Activated naive CD8-positive, alpha-beta T cell treated with anti-CD3 and anti-CD28 coated beads, Interleukin-2, amount 10 ng/mL, durations not matched to agents 7 days and 5 days (primary cell): ENCODE results near the gene CCDC9B. TPM values are rescaled to one million over a fixed set of nuclear protein-coding genes. Genes with fewer than 3 reads are reported as not detected.
A peak's percentile ranks its signal among the peaks of the same experiment; 100 is the strongest.

ENCODE experiments used
- ATAC-seq: fragments of 150-1000 bp; cut with Tn5 transposase; one replicate; pipeline ENCODE4 v1.10.0; 2021; ENCODE audit warnings: low read depth, moderate library complexity
- POLR2A ChIA-PET: fragments of 350-600 bp; sonication (Branson Sonifier 250); formaldehyde crosslinking; loops from one replicate; lab custom pipeline; 2021; ENCODE audit warnings: antibody characterized with exemption; lab: Charles Lee
- DNase-seq: peaks from one replicate; pipeline ENCODE4 v3.0.0; 2021
- H3K27ac Mint-ChIP-seq: one replicate; pipeline ENCODE4 v1.8.0; 2022; ENCODE audit warnings: mild to moderate bottlenecking, mixed read lengths
- H3K27me3 Mint-ChIP-seq: one replicate; pipeline ENCODE4 v1.8.0; 2022; ENCODE audit warnings: mild to moderate bottlenecking, moderate library complexity, mixed read lengths
- H3K36me3 Mint-ChIP-seq: one replicate; pipeline ENCODE4 v1.8.0; 2021; ENCODE audit warnings: mild to moderate bottlenecking, mixed read lengths
- H3K4me1 Mint-ChIP-seq: one replicate; pipeline ENCODE4 v1.8.0; 2021; ENCODE audit warnings: mixed read lengths
- H3K4me3 Mint-ChIP-seq: one replicate; pipeline ENCODE4 v1.8.0; 2022; ENCODE audit warnings: mild to moderate bottlenecking, moderate library complexity, mixed read lengths
- H3K9me3 Mint-ChIP-seq: one replicate; pipeline ENCODE4 v1.8.0; 2021; ENCODE audit warnings: mixed read lengths
- total RNA-seq, 2 experiments: library from RNA; stranded (reverse); gene quantifications; one replicate each; pipeline ENCODE4 v1.2.3, GENCODE V29; 2021

The CCDC9B gene
- total RNA-seq, 2 experiments from 2014 or later = 2.3 to 2.6 TPM

DNA sequence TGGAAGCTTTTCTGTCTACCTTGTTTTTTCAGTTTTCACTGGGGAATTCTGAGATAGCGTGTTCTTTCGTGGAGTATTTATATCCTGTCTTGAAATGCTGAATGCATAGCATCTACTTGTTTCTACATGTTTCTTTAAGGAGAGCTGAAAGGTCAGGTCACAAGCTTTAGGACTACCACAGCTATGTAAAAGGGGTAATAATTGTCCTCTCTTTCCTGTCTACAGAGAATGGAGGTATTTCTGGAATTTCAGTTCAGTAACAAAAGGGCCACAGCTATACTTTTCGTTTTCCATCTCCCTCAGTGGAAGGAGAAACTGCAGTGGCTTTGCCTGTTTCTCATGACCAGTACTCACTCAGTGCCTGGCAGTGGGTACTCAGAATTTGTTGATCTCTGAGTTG is 12.6 kb downstream of the CCDC9B start:
- DNase-seq = no peak
- Mint-ChIP-seq H3K9me3 (no peaks in the 10 kb centered on the region), H3K36me3 (peaks cover 7% of the 10 kb centered on the region), H3K4me3 (no peak overlapping the region), H3K4me1 (peaks cover 24% of the 10 kb centered on the region), H3K27ac (no peak overlapping the region), H3K27me3 (peaks cover 4% of the 10 kb centered on the region)
- POLR2A ChIA-PET = interaction anchor here (1.1 kb wide), 1 partner anchor 78 kb away, joined by 3 read pairs; no protein-coding TSS in a partner anchor
- no peak for ATAC-seq

GRCh38 chr15:40327457-40327856 is 13.3 kb downstream of the CCDC9B start:
- DNase-seq (no peak), ATAC-seq (no peak)
- Mint-ChIP-seq H3K4me1 (peaks cover 24% of the 10 kb centered on the region), H3K4me3 (no peak overlapping the region), H3K27me3 (peaks cover 4% of the 10 kb centered on the region), H3K36me3 (peaks cover 7% of the 10 kb centered on the region), H3K9me3 (no peaks in the 10 kb centered on the region), H3K27ac (peak overlapping the region; percentile 7)
- POLR2A ChIA-PET = interaction anchor here (0.5 to 1.2 kb wide), 2 partner anchors 8 to 71 kb away, joined by 3 read pairs; no protein-coding TSS in a partner anchor

GRCh38 chr15:40325700-40326099 is 15.0 kb downstream of the CCDC9B start:
- no peaks in the 10 kb centered on the region for H3K9me3 Mint-ChIP-seq
- POLR2A ChIA-PET = interaction anchor here (0.7 to 2.2 kb wide), 4 partner anchors 11 to 118 kb away, joined by 3 to 10 read pairs (median 4); partner anchors contain the start of gene PLCB2
- H3K4me3 Mint-ChIP-seq = no peak overlapping the region
- peaks cover 33% of the 10 kb centered on the region for H3K4me1 Mint-ChIP-seq
- no peak for ATAC-seq
- no peak for DNase-seq
- H3K27me3 Mint-ChIP-seq = peaks cover 7% of the 10 kb centered on the region
- no peak overlapping the region for H3K27ac Mint-ChIP-seq
- H3K36me3 Mint-ChIP-seq = peaks cover 7% of the 10 kb centered on the region

DNA sequence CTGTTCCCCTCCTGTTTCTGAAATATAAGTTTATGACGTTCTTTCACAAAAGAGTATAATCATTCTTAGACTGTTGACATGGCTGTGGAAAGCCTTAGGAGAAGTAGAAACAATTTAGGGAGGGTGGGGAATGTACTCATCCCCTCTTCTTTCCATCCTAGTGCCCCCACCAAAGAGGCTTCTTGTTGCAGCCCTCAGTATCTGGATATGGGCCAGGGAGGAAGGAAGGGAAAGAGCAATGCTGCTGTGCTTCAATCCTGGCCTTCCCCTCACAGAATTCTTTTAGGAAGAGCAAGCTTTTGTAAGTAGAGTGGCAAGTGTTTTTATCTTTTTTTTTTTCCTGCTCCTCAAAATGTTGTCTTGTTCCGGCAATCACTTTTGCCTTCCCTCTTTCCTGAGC is 15.6 kb downstream of the CCDC9B start:
- DNase-seq (no peak), ATAC-seq (no peak)
- peaks cover 33% of the 10 kb centered on the region for H3K4me1 Mint-ChIP-seq
- peaks cover 7% of the 10 kb centered on the region for H3K36me3 Mint-ChIP-seq
- peak overlapping the region; percentile 74 for H3K4me3 Mint-ChIP-seq
- POLR2A ChIA-PET = interaction anchor here (0.6 to 2.2 kb wide), 5 partner anchors 9 to 118 kb away, joined by 3 to 10 read pairs (median 3); partner anchors contain the start of gene PLCB2
- no peak overlapping the region for H3K27ac Mint-ChIP-seq
- no peaks in the 10 kb centered on the region for H3K9me3 Mint-ChIP-seq
- peaks cover 7% of the 10 kb centered on the region for H3K27me3 Mint-ChIP-seq

DNA sequence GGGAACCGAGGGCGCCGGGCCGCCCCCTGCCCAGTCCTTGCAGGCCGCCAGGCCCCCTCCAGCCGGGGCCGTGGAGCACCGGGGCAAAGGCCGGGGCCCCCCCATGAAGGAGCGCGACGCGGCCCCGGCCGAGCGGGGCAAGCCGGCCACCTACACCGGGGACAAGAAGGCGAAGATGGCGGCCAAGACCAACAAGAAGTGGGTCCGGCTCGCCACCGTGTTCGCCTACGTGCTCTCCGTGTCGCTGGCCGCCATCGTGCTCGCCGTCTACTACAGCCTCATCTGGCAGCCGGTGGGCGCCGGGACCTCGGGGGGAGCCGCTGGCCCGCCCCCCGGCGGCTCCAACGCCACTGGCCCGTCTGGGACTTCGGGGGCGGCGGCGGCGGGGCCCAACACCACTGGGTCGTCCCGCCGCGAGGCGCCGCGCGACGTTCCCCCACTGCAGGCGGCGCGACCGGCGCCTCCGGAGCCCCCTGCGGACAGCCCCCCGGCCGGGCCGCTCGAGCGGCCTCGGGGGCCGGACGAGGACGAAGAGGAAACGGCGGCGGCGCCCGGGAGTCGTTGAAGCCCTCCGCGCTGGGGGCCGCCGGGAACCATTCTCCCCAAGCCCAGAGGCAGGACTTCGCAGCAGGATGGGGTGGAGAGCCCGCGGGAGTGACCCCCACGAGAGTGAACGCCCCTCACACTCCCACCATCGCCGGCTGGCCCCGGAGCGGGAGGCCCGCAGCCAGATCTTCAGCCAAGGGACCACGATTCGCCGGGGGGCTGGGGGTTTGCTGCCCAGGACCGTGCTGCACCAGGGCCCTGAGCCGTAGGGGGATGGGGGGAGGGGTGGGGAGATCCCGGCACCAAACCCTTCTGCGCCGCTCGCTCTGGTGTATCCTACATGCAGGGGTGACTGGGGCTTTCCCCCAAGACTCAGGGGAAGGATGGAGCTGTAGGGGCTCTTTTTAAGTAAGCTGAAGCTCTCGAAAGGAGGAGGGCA is 16.5 kb downstream of the CCDC9B start:
- Mint-ChIP-seq H3K36me3 (peaks cover 7% of the 10 kb centered on the region), H3K4me3 (peak overlapping the region; percentile 74), H3K4me1 (peaks cover 33% of the 10 kb centered on the region), H3K9me3 (no peaks in the 10 kb centered on the region), H3K27me3 (peaks cover 14% of the 10 kb centered on the region), H3K27ac (no peak overlapping the region)
- ATAC-seq = no peak
- no peak for DNase-seq
- POLR2A ChIA-PET = interaction anchor here (0.6 to 4.4 kb wide), 4 partner anchors 10 to 17 kb away, joined by 3 to 38 read pairs (median 8); partner anchors contain the start of gene PLCB2

DNA sequence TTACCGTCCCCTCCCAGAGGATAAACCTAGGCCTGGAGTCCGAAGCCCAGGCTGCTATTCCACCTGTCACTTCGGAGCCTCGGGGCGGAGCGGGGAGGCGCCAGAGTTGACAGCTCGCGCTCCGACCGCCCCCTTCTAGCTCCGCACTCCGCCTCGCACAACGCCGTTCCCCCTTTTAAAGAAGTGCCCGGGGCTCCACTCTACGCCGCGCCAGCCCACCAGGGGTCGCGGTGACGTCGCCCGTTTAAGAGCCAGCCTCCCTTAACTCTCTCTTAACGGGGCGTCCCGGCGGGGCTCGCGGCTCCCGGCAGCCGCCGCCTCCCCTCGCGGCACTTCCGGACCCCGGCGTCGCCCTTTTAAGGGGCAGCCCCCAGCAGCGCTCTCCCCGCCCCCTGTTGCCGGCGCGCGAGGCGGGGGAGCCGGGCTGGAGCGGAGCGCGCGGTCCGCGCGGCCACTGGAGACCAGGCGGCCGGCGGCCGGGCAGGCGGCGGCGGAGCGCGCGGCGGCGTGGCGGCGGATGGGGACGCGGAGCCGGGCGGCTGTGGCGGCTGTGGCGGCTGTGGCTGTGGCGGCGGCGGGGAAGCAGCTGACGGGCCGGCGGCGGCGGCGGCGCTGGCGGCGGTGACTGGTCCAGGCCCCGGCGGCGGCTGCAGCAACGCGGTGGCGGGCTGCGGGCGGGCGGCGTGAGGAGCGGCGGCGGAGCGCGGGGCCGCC is 17.3 kb downstream of the CCDC9B start, which contains the start of gene INAFM2:
Gene INAFM2, plus strand, starts transcription at position 454 of the 714 bp plus-strand sequence. CDS start 364 bp downstream, outside the sequence.
- Mint-ChIP-seq H3K27ac (no peak within 1 kb of the TSS), H3K4me3 (peak within 1 kb of the TSS; percentile 81), H3K36me3 (peaks cover 7% of the 10 kb centered on the region)

DNA sequence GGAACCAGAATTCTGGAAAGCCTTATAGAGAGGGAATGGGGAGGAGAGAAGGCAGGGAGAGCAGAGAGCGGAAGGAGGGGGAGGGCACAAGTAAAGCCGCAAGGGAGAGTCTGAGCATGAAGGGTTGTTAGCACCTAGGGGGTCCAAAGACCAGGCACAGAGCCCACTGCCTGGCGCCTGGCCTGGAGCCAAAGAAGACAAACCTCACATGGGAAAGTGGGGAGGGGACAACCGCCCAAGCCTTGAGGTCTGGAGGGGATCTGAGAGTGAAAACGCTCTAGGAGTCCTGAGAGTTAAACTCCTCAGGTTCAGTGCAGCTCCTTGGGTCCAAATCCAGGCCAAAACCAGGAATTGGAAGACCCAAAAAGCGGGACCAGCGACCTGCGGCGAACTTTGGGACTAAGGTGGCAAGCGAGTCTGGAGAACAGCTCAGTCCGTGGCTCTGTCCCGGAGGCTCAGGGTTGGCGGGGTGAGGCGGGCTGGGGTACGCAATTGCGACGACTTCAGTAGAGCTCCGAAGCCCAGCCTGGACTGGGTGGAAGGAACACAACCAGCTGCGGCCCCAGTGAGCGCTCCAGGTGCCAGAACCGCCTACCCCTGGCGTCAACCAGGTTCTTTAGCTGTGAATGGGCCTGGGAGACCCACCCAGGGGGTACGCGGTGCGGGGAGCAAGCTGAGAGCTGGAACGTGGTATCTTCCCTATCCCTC is 18.1 kb downstream of the CCDC9B start:
- Mint-ChIP-seq H3K27me3 (peaks cover 20% of the 10 kb centered on the region), H3K4me3 (peak overlapping the region; percentile 81), H3K9me3 (no peaks in the 10 kb centered on the region), H3K4me1 (peaks cover 29% of the 10 kb centered on the region), H3K27ac (no peak overlapping the region), H3K36me3 (peaks cover 7% of the 10 kb centered on the region)
- no peak for ATAC-seq
- POLR2A ChIA-PET = interaction anchor here (0.5 to 4.4 kb wide), 9 partner anchors 11 to 511 kb away, joined by 3 to 38 read pairs (median 3); partner anchors contain the start of genes BAHD1 and PLCB2
- no peak for DNase-seq

More for the DNA sequence above, 17.3 kb downstream of the CCDC9B start, which contains the start of gene INAFM2:
- peaks cover 29% of the 10 kb centered on the region for H3K4me1 Mint-ChIP-seq
- no peaks in the 10 kb centered on the region for H3K9me3 Mint-ChIP-seq
- peaks cover 15% of the 10 kb centered on the region for H3K27me3 Mint-ChIP-seq
- ATAC-seq (peak; percentile 96), DNase-seq (peak; percentile 93)
- POLR2A ChIA-PET = interaction anchor here (0.6 to 4.4 kb wide), 7 partner anchors 11 to 246 kb away, joined by 3 to 38 read pairs (median 4); partner anchors contain the start of genes BAHD1 and PLCB2

GRCh38 chr15:40320931-40321371 is 19.8 kb downstream of the CCDC9B start:
- DNase-seq (no peak), ATAC-seq (peak; percentile 18)
- Mint-ChIP-seq H3K27me3 (peaks cover 28% of the 10 kb centered on the region), H3K9me3 (no peaks in the 10 kb centered on the region), H3K27ac (no peak overlapping the region), H3K4me3 (no peak overlapping the region), H3K4me1 (peaks cover 26% of the 10 kb centered on the region), H3K36me3 (peaks cover 3% of the 10 kb centered on the region)
- POLR2A ChIA-PET = interaction anchor here (2.6 to 4.4 kb wide), 2 partner anchors 13 to 17 kb away, joined by 6 to 38 read pairs; partner anchors contain the start of gene PLCB2

GRCh38 chr15:40320409-40320808 is 20.3 kb downstream of the CCDC9B start:
- ATAC-seq = no peak
- no peaks in the 10 kb centered on the region for H3K36me3 Mint-ChIP-seq
- H3K4me3 Mint-ChIP-seq = no peak overlapping the region
- POLR2A ChIA-PET = interaction anchor here (2.6 to 4.4 kb wide), 2 partner anchors 12 to 17 kb away, joined by 6 to 38 read pairs; partner anchors contain the start of gene PLCB2
- H3K4me1 Mint-ChIP-seq = peaks cover 22% of the 10 kb centered on the region
- H3K27me3 Mint-ChIP-seq = peaks cover 33% of the 10 kb centered on the region
- H3K9me3 Mint-ChIP-seq = no peaks in the 10 kb centered on the region
- no peak for DNase-seq
- H3K27ac Mint-ChIP-seq = no peak overlapping the region

DNA sequence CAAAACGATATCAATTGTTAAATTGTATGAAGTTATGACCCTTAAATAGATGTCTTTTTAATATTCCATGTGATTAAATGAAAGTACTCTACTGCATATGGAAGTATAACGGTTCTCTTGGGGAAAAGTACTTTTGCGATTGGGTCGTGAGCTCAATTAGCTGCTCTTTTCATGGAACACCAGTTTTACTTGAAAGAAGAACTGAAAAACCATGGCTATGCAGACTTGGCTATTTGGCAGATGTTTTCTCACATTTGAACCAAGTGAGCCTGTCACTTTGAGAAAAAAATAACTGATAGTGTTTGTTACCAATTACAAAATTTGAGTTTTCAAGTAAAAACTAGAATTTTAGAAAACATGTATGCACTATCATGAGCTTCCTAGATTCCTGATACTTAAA is 23.2 kb downstream of the CCDC9B start:
- ATAC-seq = no peak
- no peaks in the 10 kb centered on the region for H3K36me3 Mint-ChIP-seq
- H3K9me3 Mint-ChIP-seq = no peaks in the 10 kb centered on the region
- POLR2A ChIA-PET = no interaction called here
- DNase-seq = no peak
- H3K27ac Mint-ChIP-seq = no peak overlapping the region
- no peak overlapping the region for H3K4me3 Mint-ChIP-seq
- peaks cover 43% of the 10 kb centered on the region for H3K27me3 Mint-ChIP-seq
- peaks cover 19% of the 10 kb centered on the region for H3K4me1 Mint-ChIP-seq

DNA sequence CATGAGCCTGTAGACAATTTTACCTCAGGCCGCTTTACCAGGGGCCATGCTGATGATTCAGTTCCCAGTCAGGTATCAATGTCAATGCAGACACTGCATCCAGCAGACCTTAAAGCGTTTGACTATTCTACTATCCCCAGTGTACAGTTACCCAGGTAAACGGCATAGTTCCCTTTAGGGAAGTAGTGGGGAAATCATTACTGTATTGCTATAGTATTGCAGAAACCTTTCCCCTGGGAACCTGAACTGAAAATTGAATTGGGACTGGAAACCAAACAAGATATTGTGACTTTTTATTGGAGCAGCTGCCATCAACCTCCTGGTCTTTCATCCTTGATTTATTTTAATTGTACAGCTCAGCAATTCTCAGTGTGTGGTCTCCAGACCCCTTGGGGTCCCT is 23.8 kb downstream of the CCDC9B start:
- Mint-ChIP-seq H3K27me3 (peaks cover 45% of the 10 kb centered on the region), H3K27ac (no peak overlapping the region), H3K4me1 (peaks cover 14% of the 10 kb centered on the region), H3K9me3 (no peaks in the 10 kb centered on the region), H3K4me3 (no peak overlapping the region), H3K36me3 (no peaks in the 10 kb centered on the region)
- ATAC-seq = no peak
- POLR2A ChIA-PET = no interaction called here
- DNase-seq = no peak

DNA sequence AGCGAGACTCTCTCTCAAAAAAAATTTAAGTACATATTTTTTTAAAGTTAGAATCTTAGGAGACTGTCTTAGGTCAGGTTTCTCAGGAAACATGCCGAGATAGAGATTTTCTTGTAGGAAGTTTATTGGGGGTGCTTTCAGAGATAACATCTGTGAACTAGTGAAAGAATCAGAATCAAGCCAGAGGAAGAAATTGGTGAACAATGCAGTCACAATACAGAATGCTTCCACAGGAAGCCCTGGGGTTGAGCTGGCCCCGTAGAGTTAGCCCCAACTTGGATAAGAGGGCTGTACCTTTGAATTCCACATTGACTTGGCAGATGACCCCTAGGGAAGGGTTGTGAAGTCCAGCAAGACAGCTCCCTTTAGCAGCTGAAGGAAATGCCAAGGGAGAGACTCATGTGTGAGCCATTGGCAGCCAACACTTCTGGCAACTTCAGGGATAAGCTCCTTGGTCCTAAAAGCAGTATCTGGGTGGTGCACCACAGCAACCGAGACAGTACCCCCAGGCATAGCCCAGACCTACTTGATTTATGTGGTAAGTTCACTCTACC is 25.9 kb downstream of the CCDC9B start:
- H3K4me1 Mint-ChIP-seq = peaks cover 9% of the 10 kb centered on the region
- no peak overlapping the region for H3K4me3 Mint-ChIP-seq
- H3K27me3 Mint-ChIP-seq = peaks cover 49% of the 10 kb centered on the region
- ATAC-seq (no peak), DNase-seq (no peak)
- H3K36me3 Mint-ChIP-seq = no peaks in the 10 kb centered on the region
- POLR2A ChIA-PET = interaction anchor here (0.6 kb wide), 2 partner anchors 32 to 48 kb away, joined by 3 to 4 read pairs; no protein-coding TSS in a partner anchor
- H3K9me3 Mint-ChIP-seq = no peaks in the 10 kb centered on the region
- H3K27ac Mint-ChIP-seq = no peak overlapping the region
